Retinal pigment epithelial cell (primary cell): ENCODE measurements around the gene IMPG1.

Experiments used
- DNase-seq: peaks from one replicate; pipeline ENCODE4 v3.0.0-alpha.2; 2010; ENCODE audit warnings: low read depth
- H3K4me3 ChIP-seq: 2 replicates; pipeline ENCODE4 v1.5.1; 2011; ENCODE audit warnings: mild to moderate bottlenecking, low read length, control low read depth, moderate library complexity
- CTCF ChIP-seq: conservative IDR thresholded peaks from 2 replicates; pipeline ENCODE4 v1.5.1; 2011; ENCODE audit warnings: low read depth, low read length, control low read depth, inconsistent platforms

The IMPG1 gene

GRCh38 chr6:75876152-75876551, 196.3 kb downstream of the IMPG1 start:
- no peak for TF ChIP-seq CTCF
- no peak for DNase-seq
- H3K4me3 ChIP-seq = no peak overlapping the region

- no peak for TF ChIP-seq CTCF
- H3K4me3 ChIP-seq = no peak overlapping the region
- DNase-seq = no peak
Observed at GRCh38 chr6:75874224-75874623, 198.2 kb downstream of the IMPG1 start.
